GM19463 (cell line): ENCODE results near the gene PPP1R37.
"Not testable (repeated sequence)": the region's sequence is repeated elsewhere in the genome, so short reads cannot be mapped to it uniquely, and the experiment has no call there.

Source experiments
- ATAC-seq: cut with Tn5 transposase; IDR thresholded peaks from one replicate; pipeline ENCODE4 v1.9.1; 2021; ENCODE audit warnings: mild to moderate bottlenecking, moderate library complexity; ENCODE audit not compliant: unreplicated experiment

The PPP1R37 gene

GRCh38 chr19:45094707-45095106 is 1.7 kb downstream of the PPP1R37 start:
- no peak for ATAC-seq

- ATAC-seq = no peak
Observed at GRCh38 chr19:45095496-45096413, 2.8 kb downstream of the PPP1R37 start.

DNA sequence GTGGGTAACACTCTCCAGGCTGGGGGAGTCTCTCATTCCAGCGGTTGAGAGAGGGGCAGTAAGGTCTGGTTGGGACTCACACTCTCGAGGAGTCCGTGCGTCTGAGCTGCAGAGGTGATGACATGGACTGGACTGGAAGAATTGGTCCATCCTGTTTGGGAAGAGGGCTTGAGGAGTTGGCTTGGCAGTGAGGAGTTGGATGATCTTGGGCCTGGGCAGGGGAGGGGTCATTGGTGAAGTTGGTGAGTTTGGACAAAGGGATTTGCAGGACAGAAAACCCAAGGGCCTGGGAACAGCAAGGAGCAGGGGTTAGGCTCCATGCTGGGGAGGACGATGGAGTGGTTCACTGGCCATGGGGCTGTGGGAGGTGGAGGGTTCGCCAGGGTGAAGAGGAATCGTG is 3.7 kb downstream of the PPP1R37 start:
- no peak for ATAC-seq

- no peak for ATAC-seq
Observed at GRCh38 chr19:45097450-45097775, 4.4 kb downstream of the PPP1R37 start.

DNA sequence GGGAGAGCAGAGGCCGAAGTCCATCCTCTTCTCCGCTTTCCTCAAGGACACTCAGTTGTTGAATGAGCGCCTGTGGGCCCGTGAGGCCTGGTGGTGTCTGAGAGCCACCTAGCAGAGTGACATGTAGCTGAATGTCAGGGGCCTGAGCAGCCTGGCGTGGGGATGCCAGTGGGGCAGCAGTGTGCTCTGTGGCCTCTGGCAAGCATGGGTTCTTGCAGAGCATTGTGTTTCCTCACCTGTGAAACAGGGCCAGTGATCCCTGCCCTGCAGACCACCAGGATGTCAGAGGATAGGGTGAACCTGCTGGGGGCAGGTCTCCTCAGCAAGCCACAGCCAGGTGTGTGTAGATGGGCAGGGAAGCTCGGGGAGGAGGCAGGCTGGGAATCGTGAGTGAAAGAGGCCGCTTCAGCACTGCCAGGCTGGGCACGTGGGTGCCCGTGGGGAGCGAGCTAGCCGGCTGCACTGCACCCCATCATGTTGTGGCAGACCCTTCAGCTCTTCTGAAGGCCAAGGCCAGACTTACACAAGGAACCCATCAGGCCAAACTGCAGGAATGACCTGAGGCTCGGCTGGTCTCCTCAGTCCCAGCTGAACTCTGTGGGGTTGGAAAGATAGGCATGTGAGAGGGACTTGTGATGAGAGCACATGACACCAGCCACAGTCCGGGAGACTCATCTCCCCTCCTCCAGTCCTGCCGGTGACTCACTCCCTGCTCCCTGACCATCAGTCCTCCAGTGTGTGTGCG is 5.0 kb downstream of the PPP1R37 start:
- no peak for ATAC-seq

- ATAC-seq = no peak
Observed at GRCh38 chr19:45098521-45099466, 5.8 kb downstream of the PPP1R37 start.

- ATAC-seq = no peak
Observed at GRCh38 chr19:45099467-45100191, 6.7 kb downstream of the PPP1R37 start.

- no peak for ATAC-seq
Observed at GRCh38 chr19:45100201-45100600, 7.2 kb downstream of the PPP1R37 start.

DNA sequence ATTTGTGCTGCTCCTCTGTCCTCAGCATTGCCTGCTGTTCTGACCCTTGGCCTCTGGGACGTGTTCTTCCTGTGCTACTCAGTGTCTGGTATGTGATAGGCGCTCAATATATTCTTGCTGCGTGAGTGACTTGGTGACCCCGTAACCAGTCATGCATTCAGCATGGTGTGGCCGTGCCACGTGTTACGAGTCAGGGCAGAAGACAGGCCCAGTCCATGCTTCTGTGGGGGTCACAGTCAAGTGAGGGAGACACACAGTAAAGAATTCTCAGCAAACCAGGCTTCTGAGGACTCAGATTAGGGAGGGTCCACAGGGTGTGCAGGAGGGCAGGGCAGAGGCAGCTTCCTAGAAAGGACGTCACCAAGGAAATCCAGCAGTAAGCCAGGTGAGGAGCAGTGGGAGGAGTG is 7.9 kb downstream of the PPP1R37 start:
- ATAC-seq = no peak

GRCh38 chr19:45101806-45102205 is 8.8 kb downstream of the PPP1R37 start:
- ATAC-seq = no peak

DNA sequence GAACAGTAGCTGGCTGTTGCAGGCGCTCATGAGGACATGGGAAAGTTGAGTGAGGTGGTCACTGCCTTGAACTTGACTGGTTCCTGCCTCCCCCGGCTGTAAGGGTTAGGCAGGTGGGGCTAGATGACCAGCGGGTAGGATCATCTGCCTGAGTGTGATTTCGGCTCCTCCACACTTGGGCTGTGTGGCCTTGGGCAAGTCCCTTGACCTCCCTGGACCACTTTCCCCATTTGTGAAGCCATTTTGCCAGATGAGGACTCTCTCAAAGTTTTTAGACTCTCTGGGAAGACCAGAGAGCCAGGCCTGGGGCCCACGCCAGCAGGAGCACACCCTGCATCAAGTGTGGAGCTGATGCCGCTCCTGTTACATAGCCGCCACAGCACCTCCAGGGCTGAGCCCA is 9.5 kb downstream of the PPP1R37 start:
- ATAC-seq = no peak

DNA sequence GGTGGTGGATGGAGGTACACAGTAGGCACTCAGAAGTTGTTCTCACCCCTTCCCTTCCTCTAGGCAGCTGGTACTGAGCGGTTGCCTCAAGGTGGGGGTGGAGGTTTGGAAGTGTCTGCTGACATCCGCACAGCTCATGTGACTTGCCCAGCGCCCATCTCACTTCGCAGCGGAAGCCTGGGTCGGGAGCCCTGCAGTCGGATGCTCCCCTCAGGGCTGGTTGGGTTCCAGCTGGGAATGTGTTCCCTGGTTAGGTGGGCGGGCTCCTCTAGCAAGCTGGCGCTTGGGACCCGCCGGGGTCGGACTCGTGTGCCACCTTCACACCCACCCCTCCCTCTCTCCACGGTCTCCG is 10.2 kb downstream of the PPP1R37 start:
- ATAC-seq = no peak

DNA sequence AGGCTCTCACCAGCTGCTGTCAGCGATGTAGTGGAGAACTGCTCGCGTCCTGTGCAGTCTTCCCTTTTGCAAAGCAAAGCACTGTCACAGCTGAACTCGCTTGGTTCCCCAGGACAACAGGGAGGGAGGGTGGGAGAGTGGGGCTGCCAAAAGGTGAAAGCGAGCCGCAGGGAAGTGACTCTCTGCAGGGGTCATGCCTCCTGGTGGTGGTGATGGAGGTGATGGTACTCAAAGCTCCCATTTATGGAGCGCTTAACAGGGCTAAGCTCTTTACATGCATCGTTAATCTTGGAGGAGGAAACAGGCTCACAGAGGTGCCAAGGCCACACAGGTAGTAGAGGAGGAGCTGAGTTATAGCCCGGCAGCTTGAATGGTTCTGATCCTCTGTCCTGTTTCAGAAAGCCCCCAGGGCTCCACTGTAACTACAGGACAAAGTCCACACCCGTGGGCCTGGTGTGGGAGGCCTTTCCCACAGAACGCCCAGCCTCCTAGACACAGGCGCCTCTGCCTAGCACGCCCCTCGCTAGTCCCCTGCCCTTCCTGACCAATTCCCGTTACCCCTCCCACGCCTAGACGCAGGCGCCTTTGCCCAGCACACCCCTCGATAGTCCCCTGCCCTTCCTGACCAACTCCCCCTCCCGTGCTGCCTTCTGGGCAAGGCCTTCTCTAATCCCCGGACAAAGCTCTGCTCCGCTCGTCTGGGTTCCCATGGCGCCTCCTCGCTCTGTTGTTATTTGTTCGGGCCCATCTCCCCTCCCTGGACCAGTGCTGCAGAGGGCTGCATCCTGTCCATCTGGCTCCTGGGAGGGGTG is 10.7 kb downstream of the PPP1R37 start:
- ATAC-seq = no peak

- ATAC-seq = no peak
Observed at GRCh38 chr19:45104658-45105349, 11.8 kb downstream of the PPP1R37 start.

GRCh38 chr19:45106363-45106762 is 13.4 kb downstream of the PPP1R37 start:
- not testable (repeated sequence) for ATAC-seq

- no peak for ATAC-seq
Observed at GRCh38 chr19:45107621-45108150, 14.7 kb downstream of the PPP1R37 start.

- ATAC-seq = no peak
Observed at GRCh38 chr19:45110851-45111266, 17.9 kb downstream of the PPP1R37 start.

DNA sequence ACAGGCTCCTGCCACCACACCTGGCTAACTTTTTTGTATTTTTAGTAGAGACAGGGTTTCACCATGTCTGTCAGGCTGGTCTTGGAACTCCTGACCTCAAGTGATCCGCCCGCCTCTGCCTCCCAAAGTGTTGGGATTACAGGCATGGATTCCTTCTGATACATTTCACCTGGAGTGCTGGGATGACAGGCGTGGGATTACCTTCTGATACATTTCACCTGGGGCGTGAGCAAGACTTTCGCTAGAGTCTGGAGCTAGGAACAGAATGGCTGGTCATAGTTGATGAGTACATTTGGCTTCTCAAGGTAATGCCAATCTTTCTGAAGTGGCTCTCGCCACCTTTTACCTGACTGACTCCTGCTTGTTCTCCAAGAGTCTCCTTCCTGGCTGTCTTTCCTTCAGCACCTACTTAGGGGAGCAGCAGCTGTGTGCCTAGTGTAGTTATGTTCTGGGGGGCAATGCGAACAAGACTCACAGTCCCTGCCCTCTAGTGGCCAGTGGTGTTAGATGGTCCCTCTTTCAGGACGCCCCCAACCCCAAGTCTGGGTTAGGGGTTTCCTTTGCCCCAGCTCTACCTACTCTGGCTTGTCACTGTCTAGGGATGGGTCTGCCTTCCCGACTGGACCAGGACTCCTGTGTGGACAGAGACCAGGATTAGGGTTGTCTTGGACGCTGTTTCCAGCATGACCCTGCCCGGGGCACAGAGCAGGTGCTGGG is 19.3 kb downstream of the PPP1R37 start:
- ATAC-seq = no peak
